GM18519 (cell line): ENCODE measurements around the gene APPL1.
"Not testable (repeated sequence)": the region's sequence is repeated elsewhere in the genome, so short reads cannot be mapped to it uniquely, and the experiment has no call there.

Source experiments
- ATAC-seq: cut with Tn5 transposase; IDR thresholded peaks from one replicate; pipeline ENCODE4 v1.9.1; 2021; ENCODE audit warnings: mild to moderate bottlenecking, moderate library complexity; ENCODE audit not compliant: unreplicated experiment, low FRiP score

Gene APPL1

GRCh38 chr3:57261119-57261518, 33.6 kb downstream of the APPL1 start:
- no peak for ATAC-seq

- no peak for ATAC-seq
These were observed 34.4 kb downstream of the APPL1 start for GRCh38 chr3:57261929-57262328.

- ATAC-seq = no peak
These were observed 40.9 kb downstream of the APPL1 start for GRCh38 chr3:57268416-57268815.

GRCh38 chr3:57274845-57275244, 47.3 kb downstream of the APPL1 start:
- ATAC-seq = no peak

GRCh38 chr3:57275393-57275792, 47.9 kb downstream of the APPL1 start:
- no peak for ATAC-seq

- ATAC-seq = no peak
These were observed 50.7 kb downstream of the APPL1 start for GRCh38 chr3:57278237-57278636.

GRCh38 chr3:57279685-57280084, 52.2 kb downstream of the APPL1 start:
- ATAC-seq = no peak

- no peak for ATAC-seq
These were observed 54.2 kb downstream of the APPL1 start for GRCh38 chr3:57281715-57282114.

GRCh38 chr3:57283334-57283733, 55.8 kb downstream of the APPL1 start:
- ATAC-seq = no peak

GRCh38 chr3:57287205-57287604, 59.7 kb downstream of the APPL1 start:
- no peak for ATAC-seq

GRCh38 chr3:57288403-57288802, 60.9 kb downstream of the APPL1 start:
- ATAC-seq = no peak

GRCh38 chr3:57292159-57292896, 64.8 kb downstream of the APPL1 start, which contains the start of gene ASB14:
ASB14 (minus strand) TSS chr3:57292685; CDS start chr3:57292033, 652 bp downstream.
- ATAC-seq = no peak

- no peak for ATAC-seq
These were observed 65.5 kb downstream of the APPL1 start for GRCh38 chr3:57292897-57293526.

GRCh38 chr3:57298041-57298440, 70.5 kb downstream of the APPL1 start:
- no peak for ATAC-seq

GRCh38 chr3:57303520-57303919, 76.0 kb downstream of the APPL1 start:
- not testable (repeated sequence) for ATAC-seq

GRCh38 chr3:57309769-57310360, 82.3 kb downstream of the APPL1 start:
- no peak for ATAC-seq

- ATAC-seq = no peak
These were observed 86.7 kb downstream of the APPL1 start for GRCh38 chr3:57314204-57314603.
